HEK293 (cell line): Measurements from ENCODE around the gene KLK15.

ENCODE experiments used
- BCL11B ChIP-seq: fragments of 450-650 bp; formaldehyde crosslinking; IDR thresholded peaks from 2 replicates; pipeline ENCODE4 v1.5.1; 2016; ENCODE audit warnings: low read depth, missing biosample characterization, missing genetic modification characterization
- GLI4 ChIP-seq: fragments of 450-650 bp; formaldehyde crosslinking; IDR thresholded peaks from 2 replicates; pipeline ENCODE4 v1.5.1; 2016; ENCODE audit warnings: missing biosample characterization, missing genetic modification characterization
- GLIS1 ChIP-seq: fragments of 450-650 bp; formaldehyde crosslinking; IDR thresholded peaks from 2 replicates; pipeline ENCODE4 v1.5.1; 2016; ENCODE audit warnings: missing biosample characterization, missing genetic modification characterization
- OVOL3 ChIP-seq: fragments of 450-650 bp; formaldehyde crosslinking; IDR thresholded peaks from 2 replicates; pipeline ENCODE4 v1.5.1; 2016; ENCODE audit warnings: missing biosample characterization, missing genetic modification characterization
- PATZ1 ChIP-seq: fragments of 450-650 bp; formaldehyde crosslinking; IDR thresholded peaks from 2 replicates; pipeline ENCODE4 v1.5.1; 2016; ENCODE audit warnings: missing biosample characterization, missing genetic modification characterization
- PBX3 ChIP-seq: sonication (generic); formaldehyde crosslinking; IDR thresholded peaks from 2 replicates; pipeline ENCODE4 v1.8.1; 2022; ENCODE audit warnings: mild to moderate bottlenecking, moderate library complexity, missing genetic modification reagents
- SP7 ChIP-seq: fragments of 450-650 bp; formaldehyde crosslinking; IDR thresholded peaks from 2 replicates; pipeline ENCODE4 v1.5.1; 2016; ENCODE audit warnings: missing biosample characterization, missing genetic modification characterization
- ZBTB21 ChIP-seq: fragments of 450-650 bp; formaldehyde crosslinking; IDR thresholded peaks from 2 replicates; pipeline ENCODE4 v1.5.1; 2017; ENCODE audit warnings: missing biosample characterization, missing genetic modification characterization
- ZNF280C ChIP-seq: fragments of 450-650 bp; formaldehyde crosslinking; IDR thresholded peaks from 2 replicates; pipeline ENCODE4 v1.5.1; 2016; ENCODE audit warnings: missing biosample characterization, missing genetic modification characterization
- ZNF366 ChIP-seq: fragments of 450-650 bp; formaldehyde crosslinking; conservative IDR thresholded peaks from 2 replicates; pipeline ENCODE4 v1.5.1; 2016; ENCODE audit warnings: missing biosample characterization, missing genetic modification characterization
- ZNF76 ChIP-seq: fragments of 450-650 bp; formaldehyde crosslinking; IDR thresholded peaks from 2 replicates; pipeline ENCODE4; 2016; ENCODE audit warnings: low read depth, missing biosample characterization, missing genetic modification characterization, borderline replicate concordance
- ZSCAN23 ChIP-seq: fragments of 450-650 bp; formaldehyde crosslinking; IDR thresholded peaks from 2 replicates; pipeline ENCODE4 v1.5.1; 2016; ENCODE audit warnings: missing biosample characterization, missing genetic modification characterization
- ZSCAN30 ChIP-seq: fragments of 450-650 bp; IDR thresholded peaks from 2 replicates; pipeline ENCODE4 v1.5.1; 2018; ENCODE audit warnings: missing biosample characterization, mild to moderate bottlenecking, missing genetic modification characterization, moderate library complexity
- ZSCAN5A ChIP-seq: fragments of 450-650 bp; formaldehyde crosslinking; IDR thresholded peaks from 2 replicates; pipeline ENCODE4 v1.5.1; 2016; ENCODE audit warnings: missing biosample characterization, missing genetic modification characterization
- ZXDB ChIP-seq: fragments of 450-650 bp; formaldehyde crosslinking; IDR thresholded peaks from 2 replicates; pipeline ENCODE4 v1.5.1; 2016; ENCODE audit warnings: missing biosample characterization, missing genetic modification characterization
- TF ChIP-seq, protein P1 (sequence below): fragments of 450-650 bp; formaldehyde crosslinking; IDR thresholded peaks from 2 replicates; pipeline ENCODE4 v1.5.1; 2016; ENCODE audit warnings: missing biosample characterization, missing genetic modification characterization
- TF ChIP-seq, protein P2 (sequence below): fragments of 450-650 bp; formaldehyde crosslinking; conservative IDR thresholded peaks from 2 replicates; pipeline ENCODE4 v1.5.1; 2016; ENCODE audit warnings: low read depth, missing biosample characterization, missing genetic modification characterization
- TF ChIP-seq, protein P3 (sequence below): fragments of 450-650 bp; formaldehyde crosslinking; IDR thresholded peaks from 2 replicates; pipeline ENCODE4 v1.5.1; 2017; ENCODE audit warnings: missing biosample characterization, missing genetic modification characterization
- TF ChIP-seq, protein P4 (sequence below): fragments of 450-650 bp; formaldehyde crosslinking; IDR thresholded peaks from 2 replicates; pipeline ENCODE4 v1.5.1; 2016; ENCODE audit warnings: missing biosample characterization, missing genetic modification characterization, low read depth
- TF ChIP-seq, protein P5 (sequence below): fragments of 450-650 bp; IDR thresholded peaks from 2 replicates; pipeline ENCODE4 v1.5.1; 2018; ENCODE audit warnings: missing biosample characterization, missing genetic modification characterization

The KLK15 gene

GRCh38 chr19:50804420-50805272, 28.7 kb downstream of the KLK15 start (continued):
- TF ChIP-seq, protein P1, sequence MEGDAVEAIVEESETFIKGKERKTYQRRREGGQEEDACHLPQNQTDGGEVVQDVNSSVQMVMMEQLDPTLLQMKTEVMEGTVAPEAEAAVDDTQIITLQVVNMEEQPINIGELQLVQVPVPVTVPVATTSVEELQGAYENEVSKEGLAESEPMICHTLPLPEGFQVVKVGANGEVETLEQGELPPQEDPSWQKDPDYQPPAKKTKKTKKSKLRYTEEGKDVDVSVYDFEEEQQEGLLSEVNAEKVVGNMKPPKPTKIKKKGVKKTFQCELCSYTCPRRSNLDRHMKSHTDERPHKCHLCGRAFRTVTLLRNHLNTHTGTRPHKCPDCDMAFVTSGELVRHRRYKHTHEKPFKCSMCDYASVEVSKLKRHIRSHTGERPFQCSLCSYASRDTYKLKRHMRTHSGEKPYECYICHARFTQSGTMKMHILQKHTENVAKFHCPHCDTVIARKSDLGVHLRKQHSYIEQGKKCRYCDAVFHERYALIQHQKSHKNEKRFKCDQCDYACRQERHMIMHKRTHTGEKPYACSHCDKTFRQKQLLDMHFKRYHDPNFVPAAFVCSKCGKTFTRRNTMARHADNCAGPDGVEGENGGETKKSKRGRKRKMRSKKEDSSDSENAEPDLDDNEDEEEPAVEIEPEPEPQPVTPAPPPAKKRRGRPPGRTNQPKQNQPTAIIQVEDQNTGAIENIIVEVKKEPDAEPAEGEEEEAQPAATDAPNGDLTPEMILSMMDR (tag by site-specific recombination), result no peak
- TF ChIP-seq SP7 (tag by site-specific recombination) (peak; percentile 73; the same call in 1 of the 2 replicates), ZNF366 (peak; percentile 78), ZNF76 (peak; percentile 72), ZSCAN5A (tag by site-specific recombination) (0 out of 2 replicates have a peak, but pooled peaks have one; percentile 45), ZSCAN23 (tag by site-specific recombination) (0 out of 2 replicates have a peak, but pooled peaks have one; percentile 39), GLIS1 (tag by site-specific recombination) (peak; percentile 30; the same call in 1 of the 2 replicates), PATZ1 (tag by site-specific recombination) (peak; percentile 83), ZBTB21 (tag by site-specific recombination) (peak; percentile 15; the same call in 1 of the 2 replicates), ZXDB (tag by site-specific recombination) (peak; percentile 98), GLI4 (tag by site-specific recombination) (peak; percentile 94), OVOL3 (tag by site-specific recombination) (0 out of 2 replicates have a peak, but pooled peaks have one; percentile 10), ZNF280C (tag by site-specific recombination) (no peak), ZSCAN30 (peak; percentile 76), BCL11B (tag by site-specific recombination) (0 out of 2 replicates have a peak, but pooled peaks have one; percentile 6), PBX3 (CRISPR knock-in tag) (peak; percentile 93)
- TF ChIP-seq, protein P2, sequence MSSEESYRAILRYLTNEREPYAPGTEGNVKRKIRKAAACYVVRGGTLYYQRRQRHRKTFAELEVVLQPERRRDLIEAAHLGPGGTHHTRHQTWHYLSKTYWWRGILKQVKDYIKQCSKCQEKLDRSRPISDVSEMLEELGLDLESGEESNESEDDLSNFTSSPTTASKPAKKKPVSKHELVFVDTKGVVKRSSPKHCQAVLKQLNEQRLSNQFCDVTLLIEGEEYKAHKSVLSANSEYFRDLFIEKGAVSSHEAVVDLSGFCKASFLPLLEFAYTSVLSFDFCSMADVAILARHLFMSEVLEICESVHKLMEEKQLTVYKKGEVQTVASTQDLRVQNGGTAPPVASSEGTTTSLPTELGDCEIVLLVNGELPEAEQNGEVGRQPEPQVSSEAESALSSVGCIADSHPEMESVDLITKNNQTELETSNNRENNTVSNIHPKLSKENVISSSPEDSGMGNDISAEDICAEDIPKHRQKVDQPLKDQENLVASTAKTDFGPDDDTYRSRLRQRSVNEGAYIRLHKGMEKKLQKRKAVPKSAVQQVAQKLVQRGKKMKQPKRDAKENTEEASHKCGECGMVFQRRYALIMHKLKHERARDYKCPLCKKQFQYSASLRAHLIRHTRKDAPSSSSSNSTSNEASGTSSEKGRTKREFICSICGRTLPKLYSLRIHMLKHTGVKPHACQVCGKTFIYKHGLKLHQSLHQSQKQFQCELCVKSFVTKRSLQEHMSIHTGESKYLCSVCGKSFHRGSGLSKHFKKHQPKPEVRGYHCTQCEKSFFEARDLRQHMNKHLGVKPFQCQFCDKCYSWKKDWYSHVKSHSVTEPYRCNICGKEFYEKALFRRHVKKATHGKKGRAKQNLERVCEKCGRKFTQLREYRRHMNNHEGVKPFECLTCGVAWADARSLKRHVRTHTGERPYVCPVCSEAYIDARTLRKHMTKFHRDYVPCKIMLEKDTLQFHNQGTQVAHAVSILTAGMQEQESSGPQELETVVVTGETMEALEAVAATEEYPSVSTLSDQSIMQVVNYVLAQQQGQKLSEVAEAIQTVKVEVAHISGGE (tag by site-specific recombination), result peak; percentile 70
- TF ChIP-seq, protein P3, sequence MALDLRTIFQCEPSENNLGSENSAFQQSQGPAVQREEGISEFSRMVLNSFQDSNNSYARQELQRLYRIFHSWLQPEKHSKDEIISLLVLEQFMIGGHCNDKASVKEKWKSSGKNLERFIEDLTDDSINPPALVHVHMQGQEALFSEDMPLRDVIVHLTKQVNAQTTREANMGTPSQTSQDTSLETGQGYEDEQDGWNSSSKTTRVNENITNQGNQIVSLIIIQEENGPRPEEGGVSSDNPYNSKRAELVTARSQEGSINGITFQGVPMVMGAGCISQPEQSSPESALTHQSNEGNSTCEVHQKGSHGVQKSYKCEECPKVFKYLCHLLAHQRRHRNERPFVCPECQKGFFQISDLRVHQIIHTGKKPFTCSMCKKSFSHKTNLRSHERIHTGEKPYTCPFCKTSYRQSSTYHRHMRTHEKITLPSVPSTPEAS, result peak; percentile 42
- TF ChIP-seq, protein P4, sequence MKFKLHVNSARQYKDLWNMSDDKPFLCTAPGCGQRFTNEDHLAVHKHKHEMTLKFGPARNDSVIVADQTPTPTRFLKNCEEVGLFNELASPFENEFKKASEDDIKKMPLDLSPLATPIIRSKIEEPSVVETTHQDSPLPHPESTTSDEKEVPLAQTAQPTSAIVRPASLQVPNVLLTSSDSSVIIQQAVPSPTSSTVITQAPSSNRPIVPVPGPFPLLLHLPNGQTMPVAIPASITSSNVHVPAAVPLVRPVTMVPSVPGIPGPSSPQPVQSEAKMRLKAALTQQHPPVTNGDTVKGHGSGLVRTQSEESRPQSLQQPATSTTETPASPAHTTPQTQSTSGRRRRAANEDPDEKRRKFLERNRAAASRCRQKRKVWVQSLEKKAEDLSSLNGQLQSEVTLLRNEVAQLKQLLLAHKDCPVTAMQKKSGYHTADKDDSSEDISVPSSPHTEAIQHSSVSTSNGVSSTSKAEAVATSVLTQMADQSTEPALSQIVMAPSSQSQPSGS (tag by site-specific recombination), result no peak; the same call in 1 of the 2 replicates
- TF ChIP-seq, protein P5, sequence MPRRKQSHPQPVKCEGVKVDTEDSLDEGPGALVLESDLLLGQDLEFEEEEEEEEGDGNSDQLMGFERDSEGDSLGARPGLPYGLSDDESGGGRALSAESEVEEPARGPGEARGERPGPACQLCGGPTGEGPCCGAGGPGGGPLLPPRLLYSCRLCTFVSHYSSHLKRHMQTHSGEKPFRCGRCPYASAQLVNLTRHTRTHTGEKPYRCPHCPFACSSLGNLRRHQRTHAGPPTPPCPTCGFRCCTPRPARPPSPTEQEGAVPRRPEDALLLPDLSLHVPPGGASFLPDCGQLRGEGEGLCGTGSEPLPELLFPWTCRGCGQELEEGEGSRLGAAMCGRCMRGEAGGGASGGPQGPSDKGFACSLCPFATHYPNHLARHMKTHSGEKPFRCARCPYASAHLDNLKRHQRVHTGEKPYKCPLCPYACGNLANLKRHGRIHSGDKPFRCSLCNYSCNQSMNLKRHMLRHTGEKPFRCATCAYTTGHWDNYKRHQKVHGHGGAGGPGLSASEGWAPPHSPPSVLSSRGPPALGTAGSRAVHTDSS (tag by site-specific recombination), result 0 out of 2 replicates have a peak, but pooled peaks have one; percentile 33
